Measurements from ENCODE around the gene RORB.

RORB gene

GRCh38 chr9:74496819-74497747 lies at the start of gene RORB:
RORB (plus strand) TSS chr9:74497335; CDS start chr9:74497977, 642 bp downstream.
- DNase-seq (ENCODE audit: low read depth in 2 of 2): no peak

- DNase-seq (ENCODE audit: low read depth in 2 of 2): no peak
Observed at GRCh38 chr9:74447451-74448193, 49.5 kb upstream of the RORB start.

DNA sequence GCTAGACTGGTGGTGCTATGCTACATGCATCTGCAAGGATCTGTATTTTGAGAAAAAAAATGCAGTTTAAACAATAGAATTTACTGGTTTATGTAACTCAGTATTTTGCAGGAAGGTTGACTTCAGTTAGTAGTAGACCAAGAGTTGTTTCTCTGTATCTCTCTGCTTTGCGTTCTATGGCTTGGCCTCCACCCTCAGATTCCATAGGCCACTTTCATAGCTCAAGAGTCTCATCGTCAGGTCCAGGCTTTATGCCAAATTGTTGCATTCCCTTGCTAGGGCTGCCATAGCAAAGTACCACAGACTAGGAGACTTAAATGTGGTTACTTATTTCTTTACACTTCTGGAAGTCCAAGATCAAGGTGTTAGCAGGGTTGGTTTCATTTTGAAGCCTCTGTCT lies 48.1 kb upstream of the RORB start:
- DNase-seq (ENCODE audit: low read depth in 2 of 2): no peak

- DNase-seq (ENCODE audit: low read depth in 2 of 2): no peak
Observed at GRCh38 chr9:74458832-74459231, 38.3 kb upstream of the RORB start.

GRCh38 chr9:74463825-74464224 lies 33.3 kb upstream of the RORB start:
- DNase-seq (ENCODE audit: low read depth in 2 of 2): no peak

GRCh38 chr9:74478606-74479005 lies 18.5 kb upstream of the RORB start:
- no peak for DNase-seq (ENCODE audit: low read depth in 2 of 2)

- DNase-seq (ENCODE audit: low read depth in 2 of 2): no peak
Observed at GRCh38 chr9:74479711-74480110, 17.4 kb upstream of the RORB start.

DNA sequence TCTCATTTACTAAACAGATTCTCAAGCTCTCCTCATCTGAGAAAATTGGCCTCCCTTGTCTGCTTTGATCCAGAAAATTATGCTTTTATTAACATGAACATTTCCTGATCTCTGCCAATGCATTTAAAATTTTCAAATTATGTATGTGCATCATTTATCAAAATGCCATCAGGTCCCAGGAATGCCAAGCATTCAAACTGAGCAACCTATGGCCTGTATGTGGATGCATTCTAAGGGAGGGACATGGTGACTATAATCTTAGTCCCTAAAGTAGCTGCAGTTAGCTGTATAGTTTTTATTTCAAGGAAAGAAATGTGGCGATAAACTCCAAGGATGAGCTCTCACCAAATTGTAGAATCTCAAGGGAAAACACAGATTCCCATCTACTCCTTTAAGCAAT lies 9.7 kb upstream of the RORB start:
- DNase-seq (ENCODE audit: low read depth in 2 of 2): no peak

DNA sequence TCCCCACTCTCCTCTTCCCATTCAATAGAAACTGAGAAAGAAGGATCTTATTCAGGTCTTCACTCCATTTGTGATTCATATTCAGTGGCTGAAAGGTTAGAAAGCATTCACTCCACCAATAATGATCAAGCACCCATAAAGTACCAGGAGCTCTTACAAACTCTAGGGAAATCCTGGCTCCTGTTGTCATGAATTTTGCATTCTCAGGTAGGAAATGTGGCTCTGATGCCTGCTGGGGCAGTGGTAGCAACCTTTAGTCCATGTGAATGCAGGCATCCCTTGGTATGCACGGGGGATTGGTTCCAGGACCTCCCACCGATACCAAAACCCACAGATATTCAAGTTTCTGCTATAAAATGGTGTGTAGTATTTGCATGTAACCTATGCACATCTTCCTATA lies 3.6 kb upstream of the RORB start:
- no peak for DNase-seq (ENCODE audit: low read depth in 2 of 2)

- DNase-seq (ENCODE audit: low read depth in 2 of 2): no peak
Observed at GRCh38 chr9:74494490-74494889, 2.6 kb upstream of the RORB start.

DNA sequence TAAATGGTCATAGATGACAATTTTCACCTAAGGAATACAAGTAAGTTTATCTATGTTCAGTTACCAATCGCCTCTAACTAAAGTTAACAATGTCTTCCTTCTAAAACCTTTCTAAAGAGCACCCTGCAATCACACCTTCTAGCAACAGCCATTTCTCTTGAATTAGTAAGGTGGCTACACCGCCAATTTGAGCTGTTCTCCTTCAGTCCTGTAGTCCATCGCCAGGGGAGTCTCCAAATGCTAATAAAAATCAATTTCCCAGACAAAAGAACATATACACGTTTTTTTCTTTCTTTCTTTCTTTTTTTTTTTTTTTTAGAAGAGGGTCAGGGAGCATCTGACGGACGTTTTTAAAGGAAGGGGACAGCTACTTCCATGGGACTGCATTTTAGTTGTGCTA lies 729 bp upstream of the RORB start:
- DNase-seq (ENCODE audit: low read depth in 2 of 2): no peak

DNA sequence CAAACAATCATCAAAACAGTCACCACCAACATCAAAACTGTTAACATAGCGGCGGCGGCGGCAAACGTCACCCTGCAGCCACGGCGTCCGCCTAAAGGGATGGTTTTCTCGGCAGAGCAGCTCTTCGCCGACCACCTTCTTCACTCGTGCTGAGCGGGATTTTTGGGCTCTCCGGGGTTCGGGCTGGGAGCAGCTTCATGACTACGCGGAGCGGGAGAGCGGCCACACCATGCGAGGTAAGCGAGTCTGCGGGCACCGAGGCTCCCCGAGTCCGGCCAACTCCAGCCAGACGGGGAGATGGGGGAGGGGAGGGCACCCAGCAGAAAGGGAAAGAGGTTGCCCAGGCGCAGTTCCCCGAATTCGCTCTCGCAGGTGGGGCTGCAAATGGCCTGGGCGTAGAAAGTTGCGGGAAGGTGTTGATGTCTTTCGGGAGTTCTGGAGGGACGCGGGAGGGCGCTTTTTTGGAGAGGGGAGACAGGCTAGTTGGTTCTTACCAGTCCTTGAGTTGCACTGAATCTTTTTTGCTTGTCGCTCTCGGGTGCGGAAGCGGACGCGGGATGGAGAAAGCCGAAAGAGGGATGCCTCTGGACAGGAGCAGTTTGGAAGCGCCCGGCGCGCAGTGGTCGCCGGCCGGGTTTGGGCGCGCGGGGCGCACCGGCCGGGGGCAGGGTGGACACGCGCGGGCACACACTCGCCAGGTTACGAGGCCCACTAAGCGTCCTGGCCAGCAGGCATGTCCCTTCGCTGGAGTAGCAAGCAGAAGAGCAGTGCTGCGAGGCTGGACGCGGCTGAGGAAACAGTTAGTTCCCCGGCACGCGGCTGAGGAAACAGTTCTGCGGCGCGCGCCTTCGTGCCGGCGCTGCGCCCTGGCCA lies 849 bp downstream of the RORB start:
- no peak for DNase-seq (ENCODE audit: low read depth in 2 of 2)

GRCh38 chr9:74498621-74499095 lies 1.5 kb downstream of the RORB start:
- no peak for DNase-seq (ENCODE audit: low read depth in 2 of 2)

- no peak for DNase-seq (ENCODE audit: low read depth in 2 of 2)
Observed at GRCh38 chr9:74499111-74499601, 2.0 kb downstream of the RORB start.

DNA sequence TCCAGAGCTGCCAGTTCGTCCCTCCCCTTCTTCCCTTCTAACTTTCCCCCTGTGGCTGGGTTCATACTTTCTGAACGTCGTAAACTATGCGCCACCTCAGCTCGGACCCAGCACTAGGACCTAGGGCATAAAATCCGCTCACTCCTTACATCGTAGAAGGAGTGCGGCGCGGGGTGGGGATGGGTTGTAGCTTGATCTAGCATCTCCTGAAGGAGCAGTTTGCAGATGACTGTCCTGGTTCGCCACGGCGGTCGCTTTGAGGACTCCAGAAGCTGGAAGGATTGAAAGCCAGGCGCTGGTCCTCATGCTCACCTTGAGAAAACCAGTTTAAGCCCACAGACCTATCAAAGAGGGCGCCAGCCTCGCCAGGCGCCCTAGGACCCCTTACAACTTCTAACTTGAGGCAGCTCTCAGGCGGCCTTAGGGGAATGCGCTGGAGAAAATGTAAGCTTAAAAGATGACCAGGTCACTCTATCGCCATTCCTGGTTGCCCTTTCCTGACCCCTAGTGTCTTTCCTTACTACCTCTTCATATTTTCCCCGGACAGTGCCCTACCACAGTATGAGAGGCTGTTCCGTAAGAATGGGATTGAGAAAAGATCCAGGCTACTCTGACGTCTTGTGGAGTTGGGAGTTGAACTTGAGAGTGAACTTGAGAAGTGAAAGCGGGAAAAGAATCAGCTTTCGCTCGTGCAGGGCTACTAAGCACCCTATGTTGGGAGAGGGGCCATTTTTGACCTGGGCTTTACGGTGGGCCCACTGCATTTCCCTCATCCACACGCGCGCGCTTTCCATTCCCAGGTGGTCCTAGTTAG lies 2.8 kb downstream of the RORB start:
- DNase-seq (ENCODE audit: low read depth in 2 of 2): no peak

GRCh38 chr9:74500584-74500924 lies 3.4 kb downstream of the RORB start:
- DNase-seq (ENCODE audit: low read depth in 2 of 2): no peak

DNA sequence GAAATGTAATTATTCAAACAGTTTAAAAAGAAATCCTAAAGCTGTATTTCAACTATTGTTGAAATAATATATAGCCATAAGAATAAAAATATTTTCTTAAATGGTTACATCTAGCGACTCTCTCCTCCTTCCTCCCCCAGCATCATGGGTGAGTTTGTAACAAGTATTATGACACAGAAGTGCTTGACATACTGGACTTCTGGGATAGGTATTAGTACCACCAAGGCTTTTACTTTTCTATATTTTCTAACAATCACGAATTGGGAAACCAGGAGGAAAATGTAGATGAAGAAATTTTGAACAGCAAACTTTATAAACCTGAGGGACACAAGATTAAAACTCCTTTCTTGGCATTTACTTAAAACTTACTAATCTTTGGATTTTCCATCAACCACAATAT lies 4.4 kb downstream of the RORB start:
- no peak for DNase-seq (ENCODE audit: low read depth in 2 of 2)

DNA sequence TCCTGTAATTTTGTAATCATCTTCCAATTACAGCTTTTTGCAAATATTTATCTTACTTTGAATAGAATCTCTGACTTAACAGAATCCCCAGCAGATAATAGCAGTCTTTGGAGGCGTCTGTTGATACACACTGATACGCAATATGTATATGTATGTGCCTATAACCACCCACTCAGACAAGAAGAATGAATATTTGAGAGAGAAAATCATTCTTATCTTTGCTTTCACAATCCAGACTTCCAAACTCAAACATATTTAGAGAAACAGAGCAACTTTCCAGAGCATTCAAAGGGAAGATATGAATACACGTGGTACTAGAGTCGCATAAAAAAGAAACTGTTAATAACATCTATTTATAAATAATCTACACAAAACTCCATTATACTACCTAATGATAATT lies 6.1 kb downstream of the RORB start:
- DNase-seq (ENCODE audit: low read depth in 2 of 2): no peak

DNA sequence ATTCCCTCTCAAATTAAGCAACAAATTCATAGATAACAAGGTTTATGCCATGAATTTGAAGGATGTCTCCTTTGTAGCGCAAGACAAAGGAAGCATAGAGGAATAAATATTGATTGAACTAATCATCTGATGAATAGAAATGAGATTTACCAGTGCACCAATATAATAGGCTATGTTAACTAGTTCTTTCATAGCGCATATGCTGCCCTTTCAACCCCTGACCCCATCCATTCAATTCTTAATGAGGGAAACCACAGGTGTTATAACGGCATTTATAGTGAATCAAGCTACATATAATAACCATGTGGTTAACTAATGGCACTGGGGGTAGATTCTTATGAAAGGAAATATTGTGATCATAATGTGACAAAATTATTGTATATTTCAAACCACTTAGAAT lies 6.5 kb downstream of the RORB start:
- no peak for DNase-seq (ENCODE audit: low read depth in 2 of 2)

DNA sequence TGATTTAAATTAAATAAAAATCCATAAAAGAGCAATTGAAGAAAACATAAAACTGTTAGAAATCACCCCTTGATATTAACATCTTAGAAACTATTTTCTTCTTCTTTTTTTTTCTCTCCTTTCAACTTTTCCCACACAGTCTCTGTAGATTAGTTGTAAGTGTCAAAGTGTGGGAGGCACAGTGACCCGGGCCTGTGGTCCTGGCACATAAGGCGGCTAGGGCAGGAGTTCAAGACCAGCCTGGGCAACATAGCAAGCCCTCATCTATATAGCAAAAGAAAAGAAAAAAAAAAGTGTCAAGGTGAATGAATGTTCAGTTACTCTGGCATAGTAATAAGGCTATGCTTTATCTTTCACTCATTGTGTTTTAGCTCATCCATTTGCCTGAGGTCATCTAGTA lies 14.2 kb downstream of the RORB start:
- no peak for DNase-seq (ENCODE audit: low read depth in 2 of 2)

GRCh38 chr9:74512416-74512815 lies 15.3 kb downstream of the RORB start:
- DNase-seq (ENCODE audit: low read depth in 2 of 2): no peak
